Inflammatory macrophage treated with lipopolysaccharide for 4 hours (primary cell): ENCODE results near the gene SLC9A1.
"Not testable (repeated sequence)": the region's sequence is repeated elsewhere in the genome, so short reads cannot be mapped to it uniquely, and the experiment has no call there.

Source experiments
- DNase-seq: peaks from one replicate; pipeline ENCODE4 v3.0.0-alpha.2; 2020

The SLC9A1 gene

GRCh38 chr1:27130798-27131197 is 24.1 kb downstream of the SLC9A1 start:
- DNase-seq: no peak

GRCh38 chr1:27129225-27129624 is 25.7 kb downstream of the SLC9A1 start:
- DNase-seq: no peak

- DNase-seq: no peak
Measured at GRCh38 chr1:27127419-27127818, 27.5 kb downstream of the SLC9A1 start.

GRCh38 chr1:27126391-27126790 is 28.5 kb downstream of the SLC9A1 start:
- DNase-seq: no peak

GRCh38 chr1:27125125-27125524 is 29.8 kb downstream of the SLC9A1 start:
- DNase-seq: not testable (repeated sequence)

GRCh38 chr1:27124405-27124804 is 30.5 kb downstream of the SLC9A1 start:
- DNase-seq: no peak

GRCh38 chr1:27122652-27123051 is 32.3 kb downstream of the SLC9A1 start:
- peak; percentile 56 for DNase-seq

- no peak for DNase-seq
Measured at GRCh38 chr1:27120854-27121253, 34.1 kb downstream of the SLC9A1 start.

- DNase-seq: no peak
Measured at GRCh38 chr1:27118440-27118689, 36.6 kb downstream of the SLC9A1 start.

- no peak for DNase-seq
Measured at GRCh38 chr1:27117733-27118439, 37.0 kb downstream of the SLC9A1 start.

- DNase-seq: peak; percentile 96
Measured at GRCh38 chr1:27116697-27117096, 38.2 kb downstream of the SLC9A1 start.

- DNase-seq: no peak
Measured at GRCh38 chr1:27116232-27116631, 38.7 kb downstream of the SLC9A1 start.

- no peak for DNase-seq
Measured at GRCh38 chr1:27114546-27114945, 40.4 kb downstream of the SLC9A1 start.

GRCh38 chr1:27113861-27114260 is 41.1 kb downstream of the SLC9A1 start:
- DNase-seq: no peak

GRCh38 chr1:27111626-27112573 is 43.0 kb downstream of the SLC9A1 start:
- peak; percentile 100 for DNase-seq

- peak; percentile 58 for DNase-seq
Measured at GRCh38 chr1:27109103-27109822, 45.7 kb downstream of the SLC9A1 start.

GRCh38 chr1:27108588-27108987 is 46.3 kb downstream of the SLC9A1 start:
- no peak for DNase-seq

GRCh38 chr1:27106561-27107323 is 48.2 kb downstream of the SLC9A1 start:
- DNase-seq: peak; percentile 47

- no peak for DNase-seq
Measured at GRCh38 chr1:27105018-27105417, 49.9 kb downstream of the SLC9A1 start.

GRCh38 chr1:27103498-27103897 is 51.4 kb downstream of the SLC9A1 start:
- no peak for DNase-seq

- DNase-seq: peak; percentile 55
Measured at GRCh38 chr1:27102707-27103468, 52.0 kb downstream of the SLC9A1 start.

GRCh38 chr1:27102134-27102706 is 52.7 kb downstream of the SLC9A1 start:
- no peak for DNase-seq
